ENCODE data around the gene MAPK4.

MAPK4 gene

GRCh38 chr18:50749945-50750344, 190.1 kb downstream of the MAPK4 start:
- Histone ChIP-seq H3K9ac (ENCODE audit: low read length in 2 of 2) (no peak overlapping the region), H3K9me3 (ENCODE audit: control insufficient read depth in 2 of 2, low read length in 2 of 2) (peaks cover 7 to 8% of the 10 kb centered on the region in 2 donors), H3K27ac (ENCODE audit: low read length) (no peak overlapping the region), H3K36me3 (ENCODE audit: control insufficient read depth in 2 of 2, insufficient read depth in 2 of 2, low read length in 2 of 2) (no peaks in the 10 kb centered on the region), H3K4me1 (ENCODE audit: control insufficient read depth, insufficient read depth, low read length) (no peaks in the 10 kb centered on the region), H3K27me3 (ENCODE audit: control insufficient read depth in 1 of 2, insufficient read depth in 2 of 2, low read length in 2 of 2) (peaks cover 2 to 4% of the 10 kb centered on the region in 2 donors), H3K4me3 (ENCODE audit: low read length in 2 of 2) (no peak overlapping the region)

- Histone ChIP-seq H3K27ac (ENCODE audit: low read length) (no peak overlapping the region), H3K4me3 (ENCODE audit: low read length in 2 of 2) (no peak overlapping the region), H3K4me1 (ENCODE audit: control insufficient read depth, insufficient read depth, low read length) (no peaks in the 10 kb centered on the region), H3K9me3 (ENCODE audit: control insufficient read depth in 2 of 2, low read length in 2 of 2) (peaks cover 7 to 8% of the 10 kb centered on the region in 2 donors), H3K27me3 (ENCODE audit: control insufficient read depth in 1 of 2, insufficient read depth in 2 of 2, low read length in 2 of 2) (peaks cover 2 to 4% of the 10 kb centered on the region in 2 donors), H3K9ac (ENCODE audit: low read length in 2 of 2) (no peak overlapping the region), H3K36me3 (ENCODE audit: control insufficient read depth in 2 of 2, insufficient read depth in 2 of 2, low read length in 2 of 2) (no peaks in the 10 kb centered on the region)
Measured at GRCh38 chr18:50750546-50750945, 190.7 kb downstream of the MAPK4 start.

- Histone ChIP-seq H3K4me1 (ENCODE audit: control insufficient read depth, insufficient read depth, low read length) (no peaks in the 10 kb centered on the region), H3K27me3 (ENCODE audit: control insufficient read depth in 1 of 2, insufficient read depth in 2 of 2, low read length in 2 of 2) (peaks cover 2 to 4% of the 10 kb centered on the region in 2 donors), H3K9me3 (ENCODE audit: control insufficient read depth in 2 of 2, low read length in 2 of 2) (peaks cover 7 to 8% of the 10 kb centered on the region in 2 donors), H3K36me3 (ENCODE audit: control insufficient read depth in 2 of 2, insufficient read depth in 2 of 2, low read length in 2 of 2) (no peaks in the 10 kb centered on the region), H3K4me3 (ENCODE audit: low read length in 2 of 2) (no peak overlapping the region), H3K27ac (ENCODE audit: low read length) (no peak overlapping the region), H3K9ac (ENCODE audit: low read length in 2 of 2) (no peak overlapping the region)
Measured at GRCh38 chr18:50751490-50751889, 191.6 kb downstream of the MAPK4 start.

- Histone ChIP-seq H3K27ac (ENCODE audit: low read length) (no peak overlapping the region), H3K9ac (ENCODE audit: low read length in 2 of 2) (no peak overlapping the region), H3K4me3 (ENCODE audit: low read length in 2 of 2) (no peak overlapping the region)
Measured at GRCh38 chr18:50751947-50752346, 192.1 kb downstream of the MAPK4 start.

GRCh38 chr18:50753311-50753710, 193.4 kb downstream of the MAPK4 start:
- no peaks in the 10 kb centered on the region for H3K4me1 ChIP-seq (ENCODE audit: control insufficient read depth, insufficient read depth, low read length)
- H3K9me3 ChIP-seq (ENCODE audit: control insufficient read depth in 2 of 2, low read length in 2 of 2) = peaks cover 5% of the 10 kb centered on the region in 2 donors
- H3K36me3 ChIP-seq (ENCODE audit: control insufficient read depth in 2 of 2, insufficient read depth in 2 of 2, low read length in 2 of 2) = no peaks in the 10 kb centered on the region
- H3K27ac ChIP-seq (ENCODE audit: low read length) = no peak overlapping the region
- H3K9ac ChIP-seq (ENCODE audit: low read length in 2 of 2) = no peak overlapping the region
- H3K27me3 ChIP-seq (ENCODE audit: control insufficient read depth in 1 of 2, insufficient read depth in 2 of 2, low read length in 2 of 2) = peaks cover 2 to 4% of the 10 kb centered on the region in 2 donors
- H3K4me3 ChIP-seq (ENCODE audit: low read length in 2 of 2) = no peak overlapping the region

More at GRCh38 chr18:50751947-50752346, 192.1 kb downstream of the MAPK4 start:
- Histone ChIP-seq H3K4me1 (ENCODE audit: control insufficient read depth, insufficient read depth, low read length) (no peaks in the 10 kb centered on the region), H3K27me3 (ENCODE audit: control insufficient read depth in 1 of 2, insufficient read depth in 2 of 2, low read length in 2 of 2) (peaks cover 2 to 4% of the 10 kb centered on the region in 2 donors), H3K36me3 (ENCODE audit: control insufficient read depth in 2 of 2, insufficient read depth in 2 of 2, low read length in 2 of 2) (no peaks in the 10 kb centered on the region), H3K9me3 (ENCODE audit: control insufficient read depth in 2 of 2, low read length in 2 of 2) (peaks cover 7 to 8% of the 10 kb centered on the region in 2 donors)

- no peak overlapping the region for H3K4me3 ChIP-seq (ENCODE audit: low read length in 2 of 2)
- H3K36me3 ChIP-seq (ENCODE audit: control insufficient read depth in 2 of 2, insufficient read depth in 2 of 2, low read length in 2 of 2) = no peaks in the 10 kb centered on the region
- peaks cover 5% of the 10 kb centered on the region in 2 donors for H3K9me3 ChIP-seq (ENCODE audit: control insufficient read depth in 2 of 2, low read length in 2 of 2)
- H3K9ac ChIP-seq (ENCODE audit: low read length in 2 of 2) = no peak overlapping the region
- no peaks in the 10 kb centered on the region for H3K4me1 ChIP-seq (ENCODE audit: control insufficient read depth, insufficient read depth, low read length)
- H3K27ac ChIP-seq (ENCODE audit: low read length) = no peak overlapping the region
- H3K27me3 ChIP-seq (ENCODE audit: control insufficient read depth in 1 of 2, insufficient read depth in 2 of 2, low read length in 2 of 2) = peaks cover 2 to 4% of the 10 kb centered on the region in 2 donors
Measured at GRCh38 chr18:50754297-50754696, 194.4 kb downstream of the MAPK4 start.

- no peak overlapping the region for H3K27ac ChIP-seq (ENCODE audit: low read length)
Measured at GRCh38 chr18:50757358-50757757, 197.5 kb downstream of the MAPK4 start.

GRCh38 chr18:50769463-50769862, 209.6 kb downstream of the MAPK4 start:
- Histone ChIP-seq H3K9me3 (ENCODE audit: control insufficient read depth in 2 of 2, low read length in 2 of 2) (peaks cover 0 to 6% of the 10 kb centered on the region in 2 donors), H3K27me3 (ENCODE audit: control insufficient read depth in 1 of 2, insufficient read depth in 2 of 2, low read length in 2 of 2) (no peaks in the 10 kb centered on the region), H3K4me3 (ENCODE audit: low read length in 2 of 2) (no peak overlapping the region), H3K9ac (ENCODE audit: low read length in 2 of 2) (no peak overlapping the region), H3K36me3 (ENCODE audit: control insufficient read depth in 2 of 2, insufficient read depth in 2 of 2, low read length in 2 of 2) (no peaks in the 10 kb centered on the region), H3K27ac (ENCODE audit: low read length) (no peak overlapping the region), H3K4me1 (ENCODE audit: control insufficient read depth, insufficient read depth, low read length) (no peaks in the 10 kb centered on the region)

More at GRCh38 chr18:50757358-50757757, 197.5 kb downstream of the MAPK4 start:
- no peak overlapping the region for H3K4me3 ChIP-seq (ENCODE audit: low read length in 2 of 2)
- H3K27me3 ChIP-seq (ENCODE audit: control insufficient read depth in 1 of 2, insufficient read depth in 2 of 2, low read length in 2 of 2) = no peaks in the 10 kb centered on the region
- no peak overlapping the region for H3K9ac ChIP-seq (ENCODE audit: low read length in 2 of 2)
- no peaks in the 10 kb centered on the region for H3K4me1 ChIP-seq (ENCODE audit: control insufficient read depth, insufficient read depth, low read length)
- H3K9me3 ChIP-seq (ENCODE audit: control insufficient read depth in 2 of 2, low read length in 2 of 2) = peaks cover 0 to 5% of the 10 kb centered on the region in 2 donors
- no peaks in the 10 kb centered on the region for H3K36me3 ChIP-seq (ENCODE audit: control insufficient read depth in 2 of 2, insufficient read depth in 2 of 2, low read length in 2 of 2)

GRCh38 chr18:50775207-50775606, 215.3 kb downstream of the MAPK4 start:
- H3K4me1 ChIP-seq (ENCODE audit: control insufficient read depth, insufficient read depth, low read length) = no peaks in the 10 kb centered on the region
- no peaks in the 10 kb centered on the region for H3K27me3 ChIP-seq (ENCODE audit: control insufficient read depth in 1 of 2, insufficient read depth in 2 of 2, low read length in 2 of 2)
- H3K4me3 ChIP-seq (ENCODE audit: low read length in 2 of 2) = no peak overlapping the region

GRCh38 chr18:50775726-50776125, 215.8 kb downstream of the MAPK4 start:
- H3K9ac ChIP-seq (ENCODE audit: low read length in 2 of 2) = no peak overlapping the region
- no peaks in the 10 kb centered on the region for H3K27me3 ChIP-seq (ENCODE audit: control insufficient read depth in 1 of 2, insufficient read depth in 2 of 2, low read length in 2 of 2)
- no peak overlapping the region for H3K4me3 ChIP-seq (ENCODE audit: low read length in 2 of 2)
- H3K4me1 ChIP-seq (ENCODE audit: control insufficient read depth, insufficient read depth, low read length) = no peaks in the 10 kb centered on the region
- no peaks in the 10 kb centered on the region for H3K9me3 ChIP-seq (ENCODE audit: control insufficient read depth in 2 of 2, low read length in 2 of 2)
- no peaks in the 10 kb centered on the region for H3K36me3 ChIP-seq (ENCODE audit: control insufficient read depth in 2 of 2, insufficient read depth in 2 of 2, low read length in 2 of 2)
- H3K27ac ChIP-seq (ENCODE audit: low read length) = no peak overlapping the region

More at GRCh38 chr18:50775207-50775606, 215.3 kb downstream of the MAPK4 start:
- no peaks in the 10 kb centered on the region for H3K9me3 ChIP-seq (ENCODE audit: control insufficient read depth in 2 of 2, low read length in 2 of 2)
- H3K36me3 ChIP-seq (ENCODE audit: control insufficient read depth in 2 of 2, insufficient read depth in 2 of 2, low read length in 2 of 2) = no peaks in the 10 kb centered on the region
- no peak overlapping the region for H3K9ac ChIP-seq (ENCODE audit: low read length in 2 of 2)
- H3K27ac ChIP-seq (ENCODE audit: low read length) = no peak overlapping the region

- Histone ChIP-seq H3K27ac (ENCODE audit: low read length) (no peak overlapping the region), H3K27me3 (ENCODE audit: control insufficient read depth in 1 of 2, insufficient read depth in 2 of 2, low read length in 2 of 2) (no peaks in the 10 kb centered on the region), H3K9me3 (ENCODE audit: control insufficient read depth in 2 of 2, low read length in 2 of 2) (no peaks in the 10 kb centered on the region), H3K4me1 (ENCODE audit: control insufficient read depth, insufficient read depth, low read length) (no peaks in the 10 kb centered on the region), H3K9ac (ENCODE audit: low read length in 2 of 2) (no peak overlapping the region), H3K4me3 (ENCODE audit: low read length in 2 of 2) (no peak overlapping the region), H3K36me3 (ENCODE audit: control insufficient read depth in 2 of 2, insufficient read depth in 2 of 2, low read length in 2 of 2) (no peaks in the 10 kb centered on the region)
Measured at GRCh38 chr18:50776383-50776782, 216.5 kb downstream of the MAPK4 start.
